Activated gamma-delta T cell (primary cell): Measurements from ENCODE around the gene STXBP4.

Experiments used
- DNase-seq: peaks from one replicate; lab custom pipeline; 2025; lab: John Stamatoyannopoulos, UW

The STXBP4 gene

GRCh38 chr17:54971901-54972300 lies 3.3 kb downstream of the STXBP4 start:
- DNase-seq, result no peak

- no peak for DNase-seq
Measured at GRCh38 chr17:54972406-54973138, 4.0 kb downstream of the STXBP4 start.

GRCh38 chr17:54974759-54975158 lies 6.2 kb downstream of the STXBP4 start:
- DNase-seq, result no peak

GRCh38 chr17:54976316-54976715 lies 7.8 kb downstream of the STXBP4 start:
- no peak for DNase-seq

GRCh38 chr17:54977744-54978143 lies 9.2 kb downstream of the STXBP4 start:
- no peak for DNase-seq

GRCh38 chr17:54979657-54980056 lies 11.1 kb downstream of the STXBP4 start:
- no peak for DNase-seq

- DNase-seq, result no peak
Measured at GRCh38 chr17:54980375-54980774, 11.8 kb downstream of the STXBP4 start.

- DNase-seq, result no peak
Measured at GRCh38 chr17:54982399-54982798, 13.8 kb downstream of the STXBP4 start.

GRCh38 chr17:54983260-54983659 lies 14.7 kb downstream of the STXBP4 start:
- no peak for DNase-seq

GRCh38 chr17:54985476-54985875 lies 16.9 kb downstream of the STXBP4 start:
- DNase-seq, result no peak

- DNase-seq, result no peak
Measured at GRCh38 chr17:54990118-54990517, 21.6 kb downstream of the STXBP4 start.

GRCh38 chr17:54991567-54991966 lies 23.0 kb downstream of the STXBP4 start:
- no peak for DNase-seq

GRCh38 chr17:54992797-54993639 lies 24.5 kb downstream of the STXBP4 start:
- no peak for DNase-seq

- DNase-seq, result no peak
Measured at GRCh38 chr17:54996441-54996840, 27.9 kb downstream of the STXBP4 start.

GRCh38 chr17:55002458-55002857 lies 33.9 kb downstream of the STXBP4 start:
- no peak for DNase-seq

- no peak for DNase-seq
Measured at GRCh38 chr17:55004484-55004883, 35.9 kb downstream of the STXBP4 start.

- DNase-seq, result no peak
Measured at GRCh38 chr17:55005520-55005919, 37.0 kb downstream of the STXBP4 start.

- no peak for DNase-seq
Measured at GRCh38 chr17:55023626-55024025, 55.1 kb downstream of the STXBP4 start.

GRCh38 chr17:55037828-55038227 lies 69.3 kb downstream of the STXBP4 start:
- no peak for DNase-seq

GRCh38 chr17:55038291-55038690 lies 69.7 kb downstream of the STXBP4 start:
- DNase-seq, result no peak

GRCh38 chr17:55040611-55041010 lies 72.0 kb downstream of the STXBP4 start:
- DNase-seq, result no peak

- no peak for DNase-seq
Measured at GRCh38 chr17:55053855-55054254, 85.3 kb downstream of the STXBP4 start.

GRCh38 chr17:55054429-55054828 lies 85.9 kb downstream of the STXBP4 start:
- DNase-seq, result no peak
